ENCODE results near the gene MREG. TPM values are rescaled to one million over a fixed set of nuclear protein-coding genes. Genes with fewer than 3 reads are reported as not detected.

The MREG gene
- total and polyA plus RNA-seq, 9 of the 15 experiments (the other 6 are each of a cell fraction or from before 2014, with no cell fraction given): 0.77 to 3.8 (median 2.3) TPM

DNA sequence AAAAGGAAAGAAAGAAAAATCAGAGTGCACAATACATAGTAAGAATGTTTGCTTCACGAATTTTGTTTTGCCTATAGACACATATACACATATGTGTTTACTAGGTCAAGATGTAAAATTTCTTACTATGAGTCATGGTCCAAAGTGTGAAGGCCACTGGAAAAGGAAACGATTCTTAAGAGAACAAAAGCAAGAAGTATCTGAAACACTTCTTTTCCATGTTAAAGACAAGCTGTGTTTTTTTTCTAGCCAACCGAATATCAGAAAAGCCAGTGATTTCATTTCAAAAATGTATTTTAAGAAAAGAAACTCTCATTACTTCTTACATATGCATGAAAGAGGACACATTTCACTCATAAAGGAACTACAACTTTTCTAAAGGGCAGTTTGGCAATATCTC is 43.4 kb upstream of the MREG start:
- no peak overlapping the region for H3K27ac ChIP-seq (ENCODE audit: extremely low read depth, low read depth, low read length)
- no peaks in the 10 kb centered on the region for H3K9me3 ChIP-seq (replicated peaks; ENCODE audit: control insufficient read depth, insufficient read depth, low read depth, low read length)
- ChIA-PET POLR2A (no interaction called here), CTCF (ENCODE audit: low intra/inter-chr PET ratio) (no interaction called here)
- no peaks in the 10 kb centered on the region for H3K27me3 ChIP-seq (ENCODE audit: control insufficient read depth in 2 of 2, insufficient read depth in 2 of 2, low read length in 2 of 2)
- H3K36me3 ChIP-seq (ENCODE audit: control insufficient read depth, insufficient read depth, low read length): no peaks in the 10 kb centered on the region
- no peak overlapping the region for H3K9ac ChIP-seq (ENCODE audit: insufficient read depth in 1 of 2, low read depth in 2 of 2, low read length in 2 of 2)
- ATAC-seq (no peak), DNase-seq (ENCODE audit: extremely low read depth in 1 of 4, low spot score in 3 of 4) (no peak), FAIRE-seq (no peak)
- H3K4me2 ChIP-seq (ENCODE audit: insufficient read depth, low read length): no peak overlapping the region
- intact Hi-C loops (cut with micrococcal nuclease) (no loop called here), in situ Hi-C loops (cut with MboI) (no loop called here)
- no peaks in the 10 kb centered on the region; a peak in 1 of 5 replicates for H3K4me1 ChIP-seq (replicated peaks in 1 of 2; ENCODE audit: control insufficient read depth in 2 of 2, insufficient read depth in 2 of 2, low read length in 2 of 2)
- H3K4me3 ChIP-seq: no peak overlapping the region
- H2AFZ ChIP-seq (ENCODE audit: low read depth, low read length): no peak overlapping the region
- WGBS (ENCODE audit: insufficient coverage, low coverage, missing lambda C conversion rate): 30% methylated on average over 3 of the region's 3 CpGs
- no peaks in the 10 kb centered on the region for H3K9me1 ChIP-seq (ENCODE audit: control insufficient read depth, insufficient read depth, low read length)
- no peaks in the 10 kb centered on the region for H3K79me2 ChIP-seq (ENCODE audit: control insufficient read depth, insufficient read depth, low read length)
- no peaks in the 10 kb centered on the region for H4K20me1 ChIP-seq (replicated peaks; ENCODE audit: control insufficient read depth, insufficient read depth, low read length)
- BruUV-seq (replicated peaks): no TSS peak
- no peak for TF ChIP-seq MXI1 (IDR thresholded peaks at IDR 0.05; ENCODE audit: low read depth, low read length)
- TF ChIP-seq ILK (tag; IDR thresholded peaks at IDR 0.05; ENCODE audit: borderline replicate concordance, low read depth): no peak
- no peak for TF ChIP-seq ERF (CRISPR knock-in tag; IDR thresholded peaks at IDR 0.05)
- no peak for TF ChIP-seq ZNF696 (CRISPR knock-in tag; conservative IDR thresholded peaks at IDR 0.05)
- TF ChIP-seq, protein P1, sequence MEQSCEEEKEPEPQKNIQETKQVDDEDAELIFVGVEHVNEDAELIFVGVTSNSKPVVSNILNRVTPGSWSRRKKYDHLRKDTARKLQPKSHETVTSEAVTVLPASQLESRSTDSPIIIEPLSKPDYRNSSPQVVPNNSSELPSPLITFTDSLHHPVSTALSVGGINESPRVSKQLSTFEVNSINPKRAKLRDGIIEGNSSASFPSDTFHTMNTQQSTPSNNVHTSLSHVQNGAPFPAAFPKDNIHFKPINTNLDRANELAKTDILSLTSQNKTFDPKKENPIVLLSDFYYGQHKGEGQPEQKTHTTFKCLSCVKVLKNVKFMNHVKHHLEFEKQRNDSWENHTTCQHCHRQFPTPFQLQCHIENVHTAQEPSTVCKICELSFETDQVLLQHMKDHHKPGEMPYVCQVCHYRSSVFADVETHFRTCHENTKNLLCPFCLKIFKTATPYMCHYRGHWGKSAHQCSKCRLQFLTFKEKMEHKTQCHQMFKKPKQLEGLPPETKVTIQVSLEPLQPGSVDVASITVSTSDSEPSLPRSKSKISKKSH (CRISPR knock-in tag; IDR thresholded peaks at IDR 0.05): no peak
- TF ChIP-seq, protein P2, sequence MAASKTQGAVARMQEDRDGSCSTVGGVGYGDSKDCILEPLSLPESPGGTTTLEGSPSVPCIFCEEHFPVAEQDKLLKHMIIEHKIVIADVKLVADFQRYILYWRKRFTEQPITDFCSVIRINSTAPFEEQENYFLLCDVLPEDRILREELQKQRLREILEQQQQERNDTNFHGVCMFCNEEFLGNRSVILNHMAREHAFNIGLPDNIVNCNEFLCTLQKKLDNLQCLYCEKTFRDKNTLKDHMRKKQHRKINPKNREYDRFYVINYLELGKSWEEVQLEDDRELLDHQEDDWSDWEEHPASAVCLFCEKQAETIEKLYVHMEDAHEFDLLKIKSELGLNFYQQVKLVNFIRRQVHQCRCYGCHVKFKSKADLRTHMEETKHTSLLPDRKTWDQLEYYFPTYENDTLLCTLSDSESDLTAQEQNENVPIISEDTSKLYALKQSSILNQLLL (CRISPR knock-in tag; IDR thresholded peaks at IDR 0.05; ENCODE audit: borderline replicate concordance): no peak
- TF ChIP-seq KDM5B (IDR thresholded peaks at IDR 0.05; ENCODE audit: insufficient replicate concordance, low read depth, low read length): no peak
- no peak for TF ChIP-seq CBX5 (IDR thresholded peaks at IDR 0.05; ENCODE audit: borderline replicate concordance, low read depth)
- TF ChIP-seq, protein P3, sequence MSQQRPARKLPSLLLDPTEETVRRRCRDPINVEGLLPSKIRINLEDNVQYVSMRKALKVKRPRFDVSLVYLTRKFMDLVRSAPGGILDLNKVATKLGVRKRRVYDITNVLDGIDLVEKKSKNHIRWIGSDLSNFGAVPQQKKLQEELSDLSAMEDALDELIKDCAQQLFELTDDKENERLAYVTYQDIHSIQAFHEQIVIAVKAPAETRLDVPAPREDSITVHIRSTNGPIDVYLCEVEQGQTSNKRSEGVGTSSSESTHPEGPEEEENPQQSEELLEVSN (IDR thresholded peaks at IDR 0.05; ENCODE audit: borderline replicate concordance in 1 of 2, extremely low read depth in 1 of 2, insufficient read depth in 1 of 2, insufficient read length in 1 of 2, low read depth in 1 of 2, low read length in 1 of 2, poor library complexity in 1 of 2, severe bottlenecking in 1 of 2): no peak
- TF ChIP-seq RAD51 (IDR thresholded peaks at IDR 0.05; ENCODE audit: borderline replicate concordance, low read depth): no peak
- TF ChIP-seq, protein P4, sequence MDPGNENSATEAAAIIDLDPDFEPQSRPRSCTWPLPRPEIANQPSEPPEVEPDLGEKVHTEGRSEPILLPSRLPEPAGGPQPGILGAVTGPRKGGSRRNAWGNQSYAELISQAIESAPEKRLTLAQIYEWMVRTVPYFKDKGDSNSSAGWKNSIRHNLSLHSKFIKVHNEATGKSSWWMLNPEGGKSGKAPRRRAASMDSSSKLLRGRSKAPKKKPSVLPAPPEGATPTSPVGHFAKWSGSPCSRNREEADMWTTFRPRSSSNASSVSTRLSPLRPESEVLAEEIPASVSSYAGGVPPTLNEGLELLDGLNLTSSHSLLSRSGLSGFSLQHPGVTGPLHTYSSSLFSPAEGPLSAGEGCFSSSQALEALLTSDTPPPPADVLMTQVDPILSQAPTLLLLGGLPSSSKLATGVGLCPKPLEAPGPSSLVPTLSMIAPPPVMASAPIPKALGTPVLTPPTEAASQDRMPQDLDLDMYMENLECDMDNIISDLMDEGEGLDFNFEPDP (CRISPR knock-in tag; IDR thresholded peaks at IDR 0.05): no peak
- TF ChIP-seq, protein P5, sequence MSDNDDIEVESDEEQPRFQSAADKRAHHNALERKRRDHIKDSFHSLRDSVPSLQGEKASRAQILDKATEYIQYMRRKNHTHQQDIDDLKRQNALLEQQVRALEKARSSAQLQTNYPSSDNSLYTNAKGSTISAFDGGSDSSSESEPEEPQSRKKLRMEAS (CRISPR knock-in tag; IDR thresholded peaks at IDR 0.05): no peak
- no peak for TF ChIP-seq RBM39 (optimal IDR thresholded peaks at IDR 0.05; ENCODE audit: low read depth, low read length)

Data from K562 (cell line).